ENCODE data around the gene RARA.
A peak's percentile ranks its signal among the peaks of the same experiment; 100 is the strongest.

The RARA gene

DNA sequence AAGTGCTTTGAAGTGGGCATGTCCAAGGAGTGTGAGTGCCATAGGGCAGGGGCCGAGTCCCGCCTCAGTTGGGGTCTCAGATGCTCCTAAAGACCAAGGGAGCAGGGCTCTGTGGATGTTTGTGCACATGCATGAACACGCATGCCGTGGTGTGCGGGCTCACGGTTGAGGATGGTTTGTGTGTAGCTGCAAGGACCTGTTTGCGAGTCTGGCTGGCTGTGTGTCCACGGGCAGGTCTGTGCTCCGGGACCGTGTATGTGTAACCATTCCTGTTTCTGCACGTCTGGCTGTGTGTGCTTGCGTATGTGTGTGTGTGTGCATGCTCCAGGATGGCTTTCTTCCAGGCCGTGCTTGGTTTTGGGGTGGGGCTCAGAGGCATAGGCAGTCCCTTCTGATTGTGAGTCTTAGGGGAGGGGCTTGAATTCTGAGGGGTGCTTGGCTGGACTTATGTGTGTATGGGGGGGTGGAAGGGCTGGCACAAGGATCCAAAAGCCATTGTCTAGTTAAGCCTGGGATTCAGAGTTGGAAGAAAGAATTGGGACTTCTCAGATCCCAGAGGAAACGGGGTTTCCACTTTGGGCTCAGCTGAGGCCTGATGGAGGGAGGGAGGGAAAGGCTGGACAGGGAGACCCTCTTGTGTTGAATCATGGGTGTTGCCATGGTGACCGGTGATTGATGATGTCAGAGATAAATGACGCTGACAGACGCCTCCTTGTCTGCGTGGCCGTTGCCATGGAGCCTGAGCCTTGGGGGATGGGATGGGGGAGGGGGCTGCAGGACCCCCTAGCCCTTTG is 41.1 kb downstream of the RARA start:
- no peaks in the 10 kb centered on the region for H3K27me3 ChIP-seq (replicated peaks; ENCODE audit: control insufficient read depth, insufficient read depth, low read length)
- no peak for DNase-seq (ENCODE audit: low read depth)
- no peak overlapping the region for H3K4me3 ChIP-seq (ENCODE audit: low read length)
- no peaks in the 10 kb centered on the region for H3K9me3 ChIP-seq (ENCODE audit: control insufficient read depth, low read length)
- no peak overlapping the region for H3K9ac ChIP-seq (ENCODE audit: low read length)
- H3K4me1 ChIP-seq (ENCODE audit: control insufficient read depth, insufficient read depth, low read length): peaks cover 60% of the 10 kb centered on the region
- peaks cover 42% of the 10 kb centered on the region for H3K36me3 ChIP-seq (ENCODE audit: control insufficient read depth, insufficient read depth, low read length, severe bottlenecking)

GRCh38 chr17:40350689-40351358 is 41.8 kb downstream of the RARA start:
- Histone ChIP-seq H3K9ac (ENCODE audit: low read length) (no peak overlapping the region), H3K36me3 (ENCODE audit: control insufficient read depth, insufficient read depth, low read length, severe bottlenecking) (peaks cover 49% of the 10 kb centered on the region), H3K4me3 (ENCODE audit: low read length) (no peak overlapping the region), H3K27me3 (replicated peaks; ENCODE audit: control insufficient read depth, insufficient read depth, low read length) (no peaks in the 10 kb centered on the region), H3K4me1 (ENCODE audit: control insufficient read depth, insufficient read depth, low read length) (peaks cover 61% of the 10 kb centered on the region), H3K9me3 (ENCODE audit: control insufficient read depth, low read length) (no peaks in the 10 kb centered on the region)
- DNase-seq (ENCODE audit: low read depth): no peak

DNA sequence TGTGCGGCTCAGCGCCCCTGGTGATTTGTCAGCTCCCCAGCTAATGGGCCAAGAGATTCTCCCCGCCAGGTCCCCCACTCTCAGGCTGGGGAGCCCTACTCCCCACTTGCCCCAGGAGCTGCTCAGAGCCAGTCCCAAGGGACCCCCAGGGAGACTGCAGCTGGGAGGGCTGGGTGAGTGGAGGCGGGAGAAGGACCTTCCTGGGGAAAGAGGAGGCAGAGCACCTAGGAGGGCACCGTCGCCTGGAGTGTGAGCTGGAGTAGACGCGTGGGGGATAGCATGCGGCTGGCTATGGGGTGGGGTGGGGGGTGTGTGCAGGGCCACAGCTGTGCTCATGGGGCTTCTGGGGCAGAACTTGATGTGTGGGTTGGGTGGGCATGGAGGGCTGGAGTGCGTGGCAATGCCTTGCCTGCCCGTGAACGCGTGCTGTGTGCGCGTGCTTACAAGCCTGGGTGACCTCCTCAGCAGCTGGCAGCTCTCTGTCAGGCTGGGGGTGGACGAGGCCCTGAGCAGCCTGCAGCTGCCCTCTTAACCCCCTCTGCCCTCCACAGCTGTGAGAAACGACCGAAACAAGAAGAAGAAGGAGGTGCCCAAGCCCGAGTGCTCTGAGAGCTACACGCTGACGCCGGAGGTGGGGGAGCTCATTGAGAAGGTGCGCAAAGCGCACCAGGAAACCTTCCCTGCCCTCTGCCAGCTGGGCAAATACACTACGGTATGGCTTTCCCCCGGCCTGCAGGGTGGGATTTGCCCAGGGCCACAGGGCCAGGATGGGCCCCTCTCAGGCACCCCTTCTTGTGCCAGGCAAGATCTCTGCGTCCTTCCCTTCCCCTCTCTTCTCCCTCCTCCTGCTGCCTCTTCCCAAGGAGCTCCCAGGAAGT is 42.6 kb downstream of the RARA start:
- Histone ChIP-seq H3K27me3 (replicated peaks; ENCODE audit: control insufficient read depth, insufficient read depth, low read length) (no peaks in the 10 kb centered on the region), H3K4me1 (ENCODE audit: control insufficient read depth, insufficient read depth, low read length) (peaks cover 59% of the 10 kb centered on the region), H3K36me3 (ENCODE audit: control insufficient read depth, insufficient read depth, low read length, severe bottlenecking) (peaks cover 53% of the 10 kb centered on the region), H3K4me3 (ENCODE audit: low read length) (no peak overlapping the region), H3K9ac (ENCODE audit: low read length) (no peak overlapping the region), H3K9me3 (ENCODE audit: control insufficient read depth, low read length) (no peaks in the 10 kb centered on the region)
- DNase-seq (ENCODE audit: low read depth): no peak

- Histone ChIP-seq H3K4me3 (ENCODE audit: low read length) (no peak overlapping the region), H3K9me3 (ENCODE audit: control insufficient read depth, low read length) (no peaks in the 10 kb centered on the region), H3K36me3 (ENCODE audit: control insufficient read depth, insufficient read depth, low read length, severe bottlenecking) (peaks cover 54% of the 10 kb centered on the region), H3K27me3 (replicated peaks; ENCODE audit: control insufficient read depth, insufficient read depth, low read length) (no peaks in the 10 kb centered on the region), H3K9ac (ENCODE audit: low read length) (no peak overlapping the region), H3K4me1 (ENCODE audit: control insufficient read depth, insufficient read depth, low read length) (peaks cover 52% of the 10 kb centered on the region)
- DNase-seq (ENCODE audit: low read depth): no peak
Measured at GRCh38 chr17:40352237-40352778, 43.3 kb downstream of the RARA start.

DNA sequence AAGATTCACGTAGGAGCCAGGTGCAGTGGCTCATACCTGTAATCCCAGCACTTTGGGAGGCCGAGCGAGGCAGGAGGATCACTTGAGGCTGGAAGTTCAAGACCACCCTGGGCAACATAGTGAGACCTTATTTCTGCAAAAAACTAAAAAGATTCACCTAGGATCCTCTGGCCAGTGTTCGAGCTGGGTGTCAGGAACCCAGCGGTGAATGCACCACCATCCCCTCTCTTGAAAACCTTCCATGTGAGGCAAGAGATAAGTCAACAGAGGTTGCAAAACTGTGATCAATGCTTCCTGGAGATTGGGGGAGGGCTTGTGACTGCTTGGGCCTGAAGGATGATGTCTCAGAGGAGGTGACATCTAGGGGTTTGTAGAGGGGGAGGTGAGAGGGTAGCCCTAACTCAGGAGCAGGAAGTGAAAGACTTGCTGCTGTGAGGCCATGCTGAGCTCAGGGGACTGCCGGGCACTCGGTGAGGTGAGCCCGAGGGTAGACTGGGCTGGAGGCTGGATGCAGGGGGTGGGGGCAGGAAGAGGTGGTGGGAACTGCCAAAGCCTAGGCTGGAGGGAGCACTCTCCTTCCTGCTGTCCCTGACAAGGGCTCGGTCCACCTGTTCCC is 43.9 kb downstream of the RARA start:
- H3K9me3 ChIP-seq (ENCODE audit: control insufficient read depth, low read length): no peaks in the 10 kb centered on the region
- H3K36me3 ChIP-seq (ENCODE audit: control insufficient read depth, insufficient read depth, low read length, severe bottlenecking): peaks cover 54% of the 10 kb centered on the region
- no peak overlapping the region for H3K4me3 ChIP-seq (ENCODE audit: low read length)
- no peaks in the 10 kb centered on the region for H3K27me3 ChIP-seq (replicated peaks; ENCODE audit: control insufficient read depth, insufficient read depth, low read length)
- peak overlapping the region; percentile 34 for H3K9ac ChIP-seq (ENCODE audit: low read length)
- peaks cover 52% of the 10 kb centered on the region for H3K4me1 ChIP-seq (ENCODE audit: control insufficient read depth, insufficient read depth, low read length)
- DNase-seq (ENCODE audit: low read depth): no peak

- H3K9me3 ChIP-seq (ENCODE audit: control insufficient read depth, low read length): no peaks in the 10 kb centered on the region
- peaks cover 41% of the 10 kb centered on the region for H3K4me1 ChIP-seq (ENCODE audit: control insufficient read depth, insufficient read depth, low read length)
- peaks cover 42% of the 10 kb centered on the region for H3K36me3 ChIP-seq (ENCODE audit: control insufficient read depth, insufficient read depth, low read length, severe bottlenecking)
- no peak overlapping the region for H3K4me3 ChIP-seq (ENCODE audit: low read length)
- H3K27me3 ChIP-seq (replicated peaks; ENCODE audit: control insufficient read depth, insufficient read depth, low read length): no peaks in the 10 kb centered on the region
- no peak overlapping the region for H3K9ac ChIP-seq (ENCODE audit: low read length)
- no peak for DNase-seq (ENCODE audit: low read depth)
Measured at GRCh38 chr17:40354221-40355122, 45.5 kb downstream of the RARA start.

GRCh38 chr17:40355123-40355803 is 46.3 kb downstream of the RARA start:
- no peaks in the 10 kb centered on the region for H3K9me3 ChIP-seq (ENCODE audit: control insufficient read depth, low read length)
- H3K9ac ChIP-seq (ENCODE audit: low read length): no peak overlapping the region
- no peak overlapping the region for H3K4me3 ChIP-seq (ENCODE audit: low read length)
- H3K27me3 ChIP-seq (replicated peaks; ENCODE audit: control insufficient read depth, insufficient read depth, low read length): no peaks in the 10 kb centered on the region
- H3K36me3 ChIP-seq (ENCODE audit: control insufficient read depth, insufficient read depth, low read length, severe bottlenecking): peaks cover 37% of the 10 kb centered on the region
- DNase-seq (ENCODE audit: low read depth): peak; percentile 70
- H3K4me1 ChIP-seq (ENCODE audit: control insufficient read depth, insufficient read depth, low read length): peaks cover 33% of the 10 kb centered on the region

- no peaks in the 10 kb centered on the region for H3K27me3 ChIP-seq (replicated peaks; ENCODE audit: control insufficient read depth, insufficient read depth, low read length)
- no peak overlapping the region for H3K4me3 ChIP-seq (ENCODE audit: low read length)
- DNase-seq (ENCODE audit: low read depth): no peak
- H3K9ac ChIP-seq (ENCODE audit: low read length): no peak overlapping the region
- H3K4me1 ChIP-seq (ENCODE audit: control insufficient read depth, insufficient read depth, low read length): peaks cover 31% of the 10 kb centered on the region
- H3K9me3 ChIP-seq (ENCODE audit: control insufficient read depth, low read length): no peaks in the 10 kb centered on the region
- H3K36me3 ChIP-seq (ENCODE audit: control insufficient read depth, insufficient read depth, low read length, severe bottlenecking): peaks cover 37% of the 10 kb centered on the region
Measured at GRCh38 chr17:40355804-40356758, 47.1 kb downstream of the RARA start.

Data from adipocyte (in vitro differentiated cells).